A673 (cell line): ENCODE results near the gene TFAP2E. TPM values are rescaled to one million over a fixed set of nuclear protein-coding genes. Genes with fewer than 3 reads are reported as not detected.

Experiments
- BruUV-seq: library from RNA; stranded (reverse); fragments of 400-500 nt; replicated peaks from 2 replicates; lab custom pipeline; 2021; lab: Mats Ljungman, UMichigan
- CTCF ChIA-PET: fragments of 300-600 bp; sonication (Branson Sonifier 250); formaldehyde crosslinking; loops from one replicate; lab custom pipeline; 2022; ENCODE audit warnings: antibody characterized with exemption; lab: Charles Lee
- POLR2A ChIA-PET: fragments of 300-600 bp; sonication (Branson Sonifier 250); formaldehyde crosslinking; loops from one replicate; lab custom pipeline; 2022; ENCODE audit warnings: antibody characterized with exemption; ENCODE audit not compliant: low non-redundant PET; lab: Charles Lee
- DNase-seq: peaks from one replicate; pipeline ENCODE4 v3.0.0-alpha.2; 2015; ENCODE audit warnings: low spot score
- H3K27ac ChIP-seq: fragments of 200-600 bp; sonication (generic); 2 replicates; pipeline ENCODE4 v1.5.1; 2016; ENCODE audit warnings: mixed run types, low read depth, mild to moderate bottlenecking, mixed read lengths, antibody characterized with exemption, low read length; ENCODE audit not compliant: poor library complexity, severe bottlenecking
- H3K27me3 ChIP-seq: fragments of 200-600 bp; sonication (generic); replicated peaks from 2 replicates; pipeline ENCODE4 v1.6.1; 2017; ENCODE audit warnings: mixed run types, low read depth, mild to moderate bottlenecking, mixed read lengths, antibody characterized with exemption, low read length; ENCODE audit not compliant: insufficient read depth, poor library complexity
- H3K36me3 ChIP-seq: fragments of 200-600 bp; sonication (generic); 2 replicates; pipeline ENCODE4 v1.6.1; 2016; ENCODE audit warnings: mixed run types, mild to moderate bottlenecking, mixed read lengths, antibody characterized with exemption, low read length; ENCODE audit not compliant: insufficient read depth, poor library complexity, severe bottlenecking
- H3K4me1 ChIP-seq: fragments of 200-600 bp; sonication (generic); 2 replicates; pipeline ENCODE4 v1.6.1; 2017; ENCODE audit warnings: mixed run types, mild to moderate bottlenecking, mixed read lengths, antibody characterized with exemption, low read length; ENCODE audit not compliant: insufficient read depth, poor library complexity, severe bottlenecking
- H3K4me3 ChIP-seq: fragments of 200-600 bp; sonication (generic); 2 replicates; pipeline ENCODE4 v1.5.1; 2016; ENCODE audit warnings: low read depth, mixed run types, mild to moderate bottlenecking, mixed read lengths, low read length; ENCODE audit not compliant: poor library complexity, severe bottlenecking
- H3K9me3 ChIP-seq: fragments of 200-600 bp; sonication (generic); 2 replicates; pipeline ENCODE4 v1.6.1; 2016; ENCODE audit warnings: mixed run types, low read depth, mild to moderate bottlenecking, mixed read lengths, antibody characterized with exemption, low read length; ENCODE audit not compliant: poor library complexity, severe bottlenecking
- EZH2 ChIP-seq: fragments of 200-600 bp; sonication (generic); IDR thresholded peaks from 2 replicates; pipeline ENCODE4 v1.6.1; 2017; ENCODE audit warnings: borderline replicate concordance, low read depth, mild to moderate bottlenecking, mixed read lengths, antibody characterized with exemption, low read length; ENCODE audit not compliant: poor library complexity, severe bottlenecking
- intact Hi-C: fragments of 100-400 bp; cut with micrococcal nuclease; formaldehyde crosslinking; loops from one replicate; pipeline ENCODE4 v1.10.0; 2022; ENCODE audit not compliant: unreplicated experiment
- total RNA-seq: library from RNA; stranded (reverse); gene quantifications from 2 replicates; pipeline ENCODE4 v1.2.3, GENCODE V29; 2021
- TF ChIP-seq, protein P1 (sequence below): fragments of 300-800, 200-600 bp; sonication (generic); conservative IDR thresholded peaks from 2 replicates; pipeline ENCODE4 v1.5.1; 2017; ENCODE audit warnings: low read depth, mild to moderate bottlenecking, antibody characterized with exemption, low read length, moderate library complexity, mixed read lengths

TFAP2E gene
- total RNA-seq, 1 experiment from 2014 or later, result 0.52 TPM

DNA sequence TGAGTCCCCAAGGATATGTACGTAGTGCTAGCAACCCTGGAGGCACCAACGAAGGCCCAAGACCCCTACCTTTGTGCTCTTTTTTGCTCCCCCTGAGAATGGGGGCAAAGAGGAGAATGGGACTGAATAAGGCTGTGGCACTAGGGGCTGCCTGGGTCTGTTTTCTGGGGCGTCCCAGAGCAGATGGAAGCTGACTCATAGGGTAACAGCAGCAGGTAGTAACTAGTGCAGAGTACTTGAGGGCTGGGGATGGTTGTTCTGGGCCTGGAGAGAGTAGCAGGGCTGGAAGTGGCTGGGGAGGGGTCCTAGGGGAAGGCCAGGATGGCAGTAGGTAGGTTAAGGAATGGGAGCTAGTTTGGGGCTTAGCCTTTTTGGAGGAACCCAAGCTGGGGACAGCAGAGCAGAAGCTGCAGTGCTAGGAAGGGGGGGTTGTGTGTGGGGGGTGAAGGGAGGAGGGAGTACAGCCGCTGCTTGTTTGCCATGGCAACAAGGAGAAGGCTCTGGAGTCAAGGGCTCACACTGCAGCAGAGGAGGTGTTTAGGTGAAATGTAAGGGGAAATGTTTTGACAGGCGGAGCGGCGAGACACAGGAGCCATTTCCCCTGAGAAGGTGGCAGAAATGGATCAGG, 13.7 kb upstream of the TFAP2E start:
- TF ChIP-seq, protein P1, sequence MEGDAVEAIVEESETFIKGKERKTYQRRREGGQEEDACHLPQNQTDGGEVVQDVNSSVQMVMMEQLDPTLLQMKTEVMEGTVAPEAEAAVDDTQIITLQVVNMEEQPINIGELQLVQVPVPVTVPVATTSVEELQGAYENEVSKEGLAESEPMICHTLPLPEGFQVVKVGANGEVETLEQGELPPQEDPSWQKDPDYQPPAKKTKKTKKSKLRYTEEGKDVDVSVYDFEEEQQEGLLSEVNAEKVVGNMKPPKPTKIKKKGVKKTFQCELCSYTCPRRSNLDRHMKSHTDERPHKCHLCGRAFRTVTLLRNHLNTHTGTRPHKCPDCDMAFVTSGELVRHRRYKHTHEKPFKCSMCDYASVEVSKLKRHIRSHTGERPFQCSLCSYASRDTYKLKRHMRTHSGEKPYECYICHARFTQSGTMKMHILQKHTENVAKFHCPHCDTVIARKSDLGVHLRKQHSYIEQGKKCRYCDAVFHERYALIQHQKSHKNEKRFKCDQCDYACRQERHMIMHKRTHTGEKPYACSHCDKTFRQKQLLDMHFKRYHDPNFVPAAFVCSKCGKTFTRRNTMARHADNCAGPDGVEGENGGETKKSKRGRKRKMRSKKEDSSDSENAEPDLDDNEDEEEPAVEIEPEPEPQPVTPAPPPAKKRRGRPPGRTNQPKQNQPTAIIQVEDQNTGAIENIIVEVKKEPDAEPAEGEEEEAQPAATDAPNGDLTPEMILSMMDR, result no peak
- no peak for TF ChIP-seq EZH2
- Histone ChIP-seq H3K27ac (no peak overlapping the region), H3K36me3 (peaks cover 4% of the 10 kb centered on the region), H3K4me3 (no peak overlapping the region), H3K4me1 (peaks cover 14% of the 10 kb centered on the region), H3K27me3 (no peaks in the 10 kb centered on the region), H3K9me3 (no peaks in the 10 kb centered on the region)
- DNase-seq, result no peak
- POLR2A ChIA-PET, result no interaction called here
- intact Hi-C loops, result loop anchor here (5.0 kb wide), 1 partner anchor 367 kb away; the partner anchor contains the start of gene SFPQ
- BruUV-seq, result no TSS peak
- CTCF ChIA-PET, result interaction anchor here (0.7 to 0.8 kb wide), 2 partner anchors 109 to 170 kb away, joined by 3 read pairs; no protein-coding TSS in a partner anchor

DNA sequence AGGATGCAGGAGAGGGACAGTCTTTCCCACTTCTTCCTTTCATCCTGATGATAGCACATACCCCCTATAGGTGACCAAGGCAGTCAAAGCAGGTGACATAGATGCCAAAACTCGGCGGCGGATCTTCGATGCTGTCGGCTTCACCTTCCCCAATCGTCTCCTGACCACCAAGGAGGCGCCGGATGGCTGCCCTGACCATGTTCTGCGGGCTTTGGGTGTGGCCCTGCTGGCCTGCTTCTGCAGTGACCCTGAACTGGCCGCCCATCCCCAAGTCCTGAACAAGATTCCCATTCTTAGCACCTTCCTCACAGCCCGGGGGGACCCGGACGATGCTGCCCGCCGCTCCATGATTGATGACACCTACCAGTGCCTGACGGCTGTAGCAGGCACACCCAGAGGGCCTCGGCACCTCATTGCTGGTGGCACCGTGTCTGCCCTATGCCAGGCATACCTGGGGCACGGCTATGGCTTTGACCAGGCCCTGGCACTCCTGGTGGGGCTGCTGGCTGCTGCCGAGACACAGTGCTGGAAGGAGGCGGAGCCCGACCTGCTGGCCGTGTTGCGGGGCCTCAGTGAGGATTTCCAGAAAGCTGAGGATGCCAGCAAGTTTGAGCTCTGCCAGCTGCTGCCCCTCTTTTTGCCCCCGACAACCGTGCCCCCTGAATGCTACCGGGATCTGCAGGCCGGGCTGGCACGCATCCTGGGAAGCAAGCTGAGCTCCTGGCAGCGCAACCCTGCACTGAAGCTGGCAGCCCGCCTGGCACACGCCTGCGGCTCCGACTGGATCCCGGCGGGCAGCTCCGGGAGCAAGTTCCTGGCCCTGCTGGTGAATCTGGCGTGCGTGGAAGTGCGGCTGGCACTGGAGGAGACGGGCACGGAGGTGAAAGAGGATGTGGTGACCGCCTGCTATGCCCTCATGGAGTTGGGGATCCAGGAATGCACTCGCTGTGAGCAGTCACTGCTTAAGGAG, 12.6 kb upstream of the TFAP2E start:
- TF ChIP-seq, protein P1, result no peak
- no peak for TF ChIP-seq EZH2
- no peaks in the 10 kb centered on the region for H3K9me3 ChIP-seq
- ChIA-PET CTCF (no interaction called here), POLR2A (no interaction called here)
- peaks cover 14% of the 10 kb centered on the region for H3K4me1 ChIP-seq
- no peak for DNase-seq
- intact Hi-C loops, result no loop called here
- BruUV-seq, result no TSS peak
- H3K27me3 ChIP-seq, result no peaks in the 10 kb centered on the region
- no peak overlapping the region for H3K27ac ChIP-seq
- H3K4me3 ChIP-seq, result no peak overlapping the region
- H3K36me3 ChIP-seq, result peaks cover 9% of the 10 kb centered on the region

DNA sequence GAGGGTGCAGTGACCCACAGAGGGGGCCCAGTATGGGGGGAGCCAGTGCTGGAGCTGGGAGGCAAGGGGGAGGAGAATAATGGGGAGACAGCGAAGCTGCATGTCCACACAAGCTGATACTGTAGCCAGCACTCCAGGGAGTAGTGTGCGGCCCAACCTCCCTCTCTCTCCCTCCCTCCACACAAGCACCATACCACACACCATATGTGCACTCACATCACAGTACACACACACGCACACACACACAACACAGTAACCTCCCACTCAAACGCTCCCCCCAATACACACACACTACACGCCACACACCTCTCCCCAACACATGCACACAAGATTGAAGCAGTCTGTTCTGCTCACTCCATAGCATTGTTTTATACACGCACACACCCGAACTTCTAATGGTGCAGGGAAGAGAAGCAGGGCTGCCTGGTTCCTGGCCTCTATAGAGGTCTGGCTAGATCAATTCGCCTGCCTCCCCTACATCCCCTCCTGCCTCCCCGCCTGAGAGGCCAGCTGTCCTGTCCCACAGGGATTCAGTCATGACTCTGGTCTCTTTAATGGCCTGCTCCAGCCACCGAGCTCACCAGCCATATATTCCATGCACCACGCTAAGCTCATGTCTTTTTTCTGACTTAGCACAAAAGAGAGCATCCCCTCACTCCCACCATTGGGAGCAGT, 11.7 kb upstream of the TFAP2E start:
- no peak for TF ChIP-seq EZH2
- TF ChIP-seq, protein P1, result no peak
- Histone ChIP-seq H3K27me3 (no peaks in the 10 kb centered on the region), H3K27ac (no peak overlapping the region), H3K36me3 (peaks cover 9% of the 10 kb centered on the region), H3K9me3 (no peaks in the 10 kb centered on the region), H3K4me1 (peaks cover 8% of the 10 kb centered on the region), H3K4me3 (no peak overlapping the region)
- DNase-seq, result no peak
- intact Hi-C loops, result no loop called here
- no TSS peak for BruUV-seq
- ChIA-PET POLR2A (no interaction called here), CTCF (no interaction called here)
